SK-N-SH treated with all-trans-retinoic acid at 6 μM for 48 hours (cell line): ENCODE measurements around the gene COX7B.

ENCODE experiments used
- ATAC-seq: fragments of 200-7000 bp; cut with Tn5 transposase; 3 replicates; pipeline ENCODE4 v1.9.1; 2020; ENCODE audit warnings: mild to moderate bottlenecking, moderate library complexity
- ARNTL ChIP-seq: fragments of 450-650 bp; formaldehyde crosslinking; IDR thresholded peaks from 2 replicates; pipeline ENCODE4 v1.5.0; 2020; ENCODE audit warnings: low read depth, mild to moderate bottlenecking, moderate library complexity, borderline replicate concordance
- BACH2 ChIP-seq: fragments of 250-450 bp; sonication (Bioruptor Pico); IDR thresholded peaks from 2 replicates; pipeline ENCODE4 v1.9.0; 2021; ENCODE audit warnings: mild to moderate bottlenecking, borderline replicate concordance
- CREB5 ChIP-seq: fragments of 250-450 bp; sonication (Bioruptor Pico); IDR thresholded peaks from 2 replicates; pipeline ENCODE4 v1.5.1; 2020; ENCODE audit warnings: low read depth, mild to moderate bottlenecking, moderate library complexity
- CSDC2 ChIP-seq: fragments of 250-450 bp; sonication (Bioruptor Pico); IDR thresholded peaks from 2 replicates; pipeline ENCODE4 v1.5.0; 2020; ENCODE audit warnings: mild to moderate bottlenecking, moderate library complexity
- ESRRG ChIP-seq: fragments of 250-450 bp; sonication (Bioruptor Pico); IDR thresholded peaks from 2 replicates; pipeline ENCODE4 v1.6.1; 2021; ENCODE audit warnings: mild to moderate bottlenecking
- GLIS3 ChIP-seq: fragments of 250-450 bp; sonication (Bioruptor Pico); IDR thresholded peaks from 2 replicates; pipeline ENCODE4 v1.5.0; 2020; ENCODE audit warnings: mild to moderate bottlenecking, moderate library complexity
- ISL1 ChIP-seq: fragments of 250-450 bp; sonication (Bioruptor Pico); IDR thresholded peaks from 2 replicates; pipeline ENCODE4 v2.1.2; 2022; ENCODE audit warnings: mild to moderate bottlenecking, moderate library complexity
- OSR1 ChIP-seq: fragments of 250-450 bp; sonication (Bioruptor Pico); IDR thresholded peaks from 2 replicates; pipeline ENCODE4 v1.8.0; 2022; ENCODE audit warnings: moderate library complexity, mild to moderate bottlenecking, inconsistent platforms
- PATZ1 ChIP-seq: fragments of 250-450 bp; sonication (Bioruptor Pico); IDR thresholded peaks from 2 replicates; pipeline ENCODE4 v1.8.0; 2020; ENCODE audit warnings: mild to moderate bottlenecking, moderate library complexity, borderline replicate concordance
- TCF4 ChIP-seq: fragments of 250-450 bp; sonication (Bioruptor Pico); IDR thresholded peaks from 2 replicates; pipeline ENCODE4 v1.8.0; 2021; ENCODE audit warnings: mild to moderate bottlenecking, moderate library complexity, borderline replicate concordance
- TOX ChIP-seq: fragments of 250-450 bp; sonication (Bioruptor Pico); IDR thresholded peaks from 2 replicates; pipeline ENCODE4 v1.8.0; 2021; ENCODE audit warnings: mild to moderate bottlenecking, moderate library complexity, borderline replicate concordance
- TSHZ2 ChIP-seq: fragments of 250-450 bp; sonication (Bioruptor Pico); IDR thresholded peaks from 2 replicates; pipeline ENCODE4 v1.5.0; 2020; ENCODE audit warnings: mild to moderate bottlenecking, moderate library complexity
- ZC3H10 ChIP-seq: fragments of 250-450 bp; sonication (Bioruptor Pico); IDR thresholded peaks from 2 replicates; pipeline ENCODE4 v1.5.1; 2021; ENCODE audit warnings: mild to moderate bottlenecking, moderate library complexity
- ZNF565 ChIP-seq: fragments of 450-650 bp; formaldehyde crosslinking; conservative IDR thresholded peaks from 2 replicates; pipeline ENCODE4 v1.5.0; 2020; ENCODE audit warnings: low read depth, mild to moderate bottlenecking, moderate library complexity
- ZNF70 ChIP-seq: fragments of 450-650 bp; formaldehyde crosslinking; IDR thresholded peaks from 2 replicates; pipeline ENCODE4 v1.5.0; 2020; ENCODE audit warnings: mild to moderate bottlenecking, moderate library complexity
- ZNF8 ChIP-seq: fragments of 450-650 bp; formaldehyde crosslinking; IDR thresholded peaks from 2 replicates; pipeline ENCODE4 v1.5.0; 2020; ENCODE audit warnings: mild to moderate bottlenecking, moderate library complexity
- TF ChIP-seq, protein P1 (sequence below): fragments of 250-450 bp; sonication (Bioruptor Pico); IDR thresholded peaks from 2 replicates; pipeline ENCODE4 v1.8.0; 2021; ENCODE audit warnings: low read depth, mild to moderate bottlenecking, moderate library complexity, borderline replicate concordance
- TF ChIP-seq, protein P2 (sequence below): fragments of 250-450 bp; sonication (Bioruptor Pico); IDR thresholded peaks from 2 replicates; pipeline ENCODE4 v1.5.1; 2021; ENCODE audit warnings: mild to moderate bottlenecking, moderate library complexity

The COX7B gene

DNA sequence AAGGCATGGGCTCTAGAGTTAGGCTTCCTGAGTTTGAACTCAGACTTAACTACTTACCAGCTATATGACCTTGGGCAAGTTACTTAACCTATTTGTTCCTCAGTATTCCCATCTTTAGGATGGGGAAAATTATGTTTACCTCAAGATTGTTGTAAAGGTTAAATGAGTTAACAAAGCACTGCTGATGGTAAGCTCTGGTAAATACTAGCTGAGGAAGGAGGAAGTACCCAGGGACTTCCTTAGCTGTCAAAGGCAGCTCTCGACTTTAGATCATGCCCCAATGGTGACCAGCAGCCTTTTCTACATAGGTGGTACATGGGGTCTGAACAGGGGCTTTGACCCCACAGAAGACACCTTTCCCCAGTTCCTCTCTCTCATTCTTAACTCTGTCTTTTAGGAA is 31.3 kb downstream of the COX7B start:
- TF ChIP-seq PATZ1 (no peak), ESRRG (CRISPR knock-in tag) (no peak), TCF4 (CRISPR knock-in tag) (no peak), ZNF8 (CRISPR knock-in tag) (no peak), BACH2 (CRISPR knock-in tag) (no peak), TSHZ2 (CRISPR knock-in tag) (no peak), ARNTL (no peak), ISL1 (CRISPR knock-in tag) (no peak), ZNF70 (CRISPR knock-in tag) (no peak), CREB5 (CRISPR knock-in tag) (no peak), CSDC2 (CRISPR knock-in tag) (no peak)
- TF ChIP-seq, protein P1, sequence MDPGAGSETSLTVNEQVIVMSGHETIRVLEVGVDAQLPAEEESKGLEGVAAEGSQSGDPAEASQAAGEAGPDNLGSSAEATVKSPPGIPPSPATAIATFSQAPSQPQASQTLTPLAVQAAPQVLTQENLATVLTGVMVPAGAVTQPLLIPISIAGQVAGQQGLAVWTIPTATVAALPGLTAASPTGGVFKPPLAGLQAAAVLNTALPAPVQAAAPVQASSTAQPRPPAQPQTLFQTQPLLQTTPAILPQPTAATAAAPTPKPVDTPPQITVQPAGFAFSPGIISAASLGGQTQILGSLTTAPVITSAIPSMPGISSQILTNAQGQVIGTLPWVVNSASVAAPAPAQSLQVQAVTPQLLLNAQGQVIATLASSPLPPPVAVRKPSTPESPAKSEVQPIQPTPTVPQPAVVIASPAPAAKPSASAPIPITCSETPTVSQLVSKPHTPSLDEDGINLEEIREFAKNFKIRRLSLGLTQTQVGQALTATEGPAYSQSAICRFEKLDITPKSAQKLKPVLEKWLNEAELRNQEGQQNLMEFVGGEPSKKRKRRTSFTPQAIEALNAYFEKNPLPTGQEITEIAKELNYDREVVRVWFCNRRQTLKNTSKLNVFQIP (CRISPR knock-in tag): no peak
- TF ChIP-seq, protein P2, sequence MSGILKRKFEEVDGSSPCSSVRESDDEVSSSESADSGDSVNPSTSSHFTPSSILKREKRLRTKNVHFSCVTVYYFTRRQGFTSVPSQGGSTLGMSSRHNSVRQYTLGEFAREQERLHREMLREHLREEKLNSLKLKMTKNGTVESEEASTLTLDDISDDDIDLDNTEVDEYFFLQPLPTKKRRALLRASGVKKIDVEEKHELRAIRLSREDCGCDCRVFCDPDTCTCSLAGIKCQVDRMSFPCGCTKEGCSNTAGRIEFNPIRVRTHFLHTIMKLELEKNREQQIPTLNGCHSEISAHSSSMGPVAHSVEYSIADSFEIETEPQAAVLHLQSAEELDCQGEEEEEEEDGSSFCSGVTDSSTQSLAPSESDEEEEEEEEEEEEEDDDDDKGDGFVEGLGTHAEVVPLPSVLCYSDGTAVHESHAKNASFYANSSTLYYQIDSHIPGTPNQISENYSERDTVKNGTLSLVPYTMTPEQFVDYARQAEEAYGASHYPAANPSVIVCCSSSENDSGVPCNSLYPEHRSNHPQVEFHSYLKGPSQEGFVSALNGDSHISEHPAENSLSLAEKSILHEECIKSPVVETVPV (CRISPR knock-in tag): no peak
- ATAC-seq: no peak

DNA sequence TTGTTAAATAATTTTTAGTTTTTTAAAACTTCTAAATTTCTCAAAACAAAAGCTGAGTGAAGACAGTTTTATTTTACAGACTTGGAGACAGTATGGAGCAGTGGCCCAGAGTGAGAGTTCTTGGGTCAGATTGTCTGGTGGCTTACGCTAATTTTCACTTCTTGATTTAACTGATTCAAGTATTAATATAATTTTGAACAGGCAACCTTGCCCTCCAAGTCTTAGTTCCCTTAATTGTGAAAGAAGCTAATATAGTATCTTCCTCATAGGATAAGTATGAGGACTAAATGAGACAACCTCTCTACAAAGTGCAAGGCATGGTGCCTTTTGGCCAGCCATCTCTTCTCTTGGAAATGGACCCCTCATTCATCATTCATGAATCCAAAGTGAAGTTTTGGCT is 36.6 kb downstream of the COX7B start:
- no peak for ATAC-seq
- TF ChIP-seq ZNF70 (CRISPR knock-in tag) (no peak), ARNTL (no peak), TOX (CRISPR knock-in tag) (no peak), ZC3H10 (CRISPR knock-in tag) (no peak), GLIS3 (CRISPR knock-in tag) (no peak), ZNF565 (CRISPR knock-in tag) (no peak), ZNF8 (CRISPR knock-in tag) (no peak), ESRRG (CRISPR knock-in tag) (no peak), OSR1 (CRISPR knock-in tag) (no peak), PATZ1 (no peak), BACH2 (CRISPR knock-in tag) (no peak)
- TF ChIP-seq, protein P1 (CRISPR knock-in tag): no peak
